HUES48 (cell line): ENCODE measurements around the gene IKBKE.

Source experiments
- H3K27ac ChIP-seq: one replicate; pipeline ENCODE4 v1.7.0; 2013; ENCODE audit warnings: low read depth, low read length, inconsistent platforms
- H3K27me3 ChIP-seq: 2 replicates; pipeline ENCODE4 v1.6.1; 2013; ENCODE audit warnings: mild to moderate bottlenecking, low read length; ENCODE audit not compliant: control insufficient read depth, insufficient read depth
- H3K36me3 ChIP-seq: 2 replicates; pipeline ENCODE4 v1.6.1; 2013; ENCODE audit warnings: low read length; ENCODE audit not compliant: control insufficient read depth, insufficient read depth
- H3K4me1 ChIP-seq: 2 replicates; pipeline ENCODE4 v1.6.1; 2013; ENCODE audit warnings: mild to moderate bottlenecking, low read length; ENCODE audit not compliant: control insufficient read depth, insufficient read depth
- H3K4me3 ChIP-seq: 2 replicates; pipeline ENCODE4 v1.5.1; 2013; ENCODE audit warnings: mild to moderate bottlenecking, low read depth, low read length
- H3K9ac ChIP-seq: 2 replicates; pipeline ENCODE4 v1.6.1; 2013; ENCODE audit warnings: mild to moderate bottlenecking, low read depth, low read length, moderate library complexity
- H3K9me3 ChIP-seq: 2 replicates; pipeline ENCODE4 v1.6.1; 2013; ENCODE audit warnings: low read length; ENCODE audit not compliant: control insufficient read depth, insufficient read depth

The IKBKE gene

DNA sequence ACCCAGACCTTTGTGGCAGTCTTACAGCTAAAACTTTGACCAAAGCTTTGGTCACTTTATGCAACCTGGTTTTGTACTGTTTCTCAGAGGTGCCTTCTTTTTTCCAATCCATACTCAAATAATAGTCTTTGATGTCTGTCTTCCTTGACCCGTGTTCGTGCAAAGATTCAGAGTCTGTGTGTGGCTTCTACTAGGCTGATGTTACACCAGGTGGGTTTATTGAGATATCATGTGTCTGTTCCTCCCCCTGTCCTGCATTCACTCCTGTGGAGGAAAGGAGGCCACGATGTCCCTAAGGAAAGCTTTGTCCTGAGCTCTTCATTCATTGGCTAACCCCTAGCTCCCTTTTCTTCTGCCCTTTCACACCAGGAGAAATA is 15.0 kb upstream of the IKBKE start:
- Histone ChIP-seq H3K4me3 (no peak overlapping the region), H3K36me3 (peaks cover 45% of the 10 kb centered on the region), H3K4me1 (peaks cover 8% of the 10 kb centered on the region; the same call in 1 of the 2 replicates), H3K9ac (no peak overlapping the region), H3K27me3 (no peaks in the 10 kb centered on the region), H3K27ac (no peak overlapping the region), H3K9me3 (no peaks in the 10 kb centered on the region)

DNA sequence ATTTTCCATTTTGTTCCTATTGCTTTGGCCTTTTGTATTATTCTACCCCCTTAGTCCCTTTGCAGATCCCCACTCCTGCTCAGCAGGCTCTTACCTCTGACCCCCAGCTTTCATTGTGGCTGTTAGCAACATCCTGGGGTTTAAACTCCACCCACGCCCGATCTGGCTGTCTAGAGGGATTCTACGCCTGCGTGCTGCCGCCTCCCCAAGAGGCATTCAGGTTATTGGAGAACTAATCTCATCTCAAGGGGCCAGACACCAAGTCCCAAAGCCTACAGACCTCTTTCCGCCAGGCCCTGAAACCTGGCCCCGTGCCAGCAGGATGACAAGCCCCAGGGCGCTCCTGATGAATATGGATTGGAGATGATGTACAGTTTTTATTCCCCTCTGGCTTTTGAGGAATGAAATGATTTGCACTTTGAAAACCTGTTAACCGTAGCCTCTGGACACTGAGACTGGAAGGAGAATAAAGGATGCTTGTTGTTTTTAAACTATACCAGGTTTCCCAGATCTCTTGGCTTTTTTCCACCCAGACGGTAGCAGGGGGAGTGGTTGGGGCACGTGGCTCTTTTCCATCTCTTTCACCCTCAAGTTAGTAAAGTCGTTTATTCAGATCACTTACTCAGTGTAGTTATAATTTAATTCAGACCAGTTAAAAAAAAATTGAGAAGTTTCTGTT is 14.5 kb upstream of the IKBKE start:
- Histone ChIP-seq H3K27me3 (no peaks in the 10 kb centered on the region), H3K4me1 (peaks cover 8% of the 10 kb centered on the region; the same call in 1 of the 2 replicates), H3K4me3 (no peak overlapping the region), H3K36me3 (peaks cover 40% of the 10 kb centered on the region), H3K27ac (no peak overlapping the region), H3K9ac (no peak overlapping the region), H3K9me3 (no peaks in the 10 kb centered on the region)

DNA sequence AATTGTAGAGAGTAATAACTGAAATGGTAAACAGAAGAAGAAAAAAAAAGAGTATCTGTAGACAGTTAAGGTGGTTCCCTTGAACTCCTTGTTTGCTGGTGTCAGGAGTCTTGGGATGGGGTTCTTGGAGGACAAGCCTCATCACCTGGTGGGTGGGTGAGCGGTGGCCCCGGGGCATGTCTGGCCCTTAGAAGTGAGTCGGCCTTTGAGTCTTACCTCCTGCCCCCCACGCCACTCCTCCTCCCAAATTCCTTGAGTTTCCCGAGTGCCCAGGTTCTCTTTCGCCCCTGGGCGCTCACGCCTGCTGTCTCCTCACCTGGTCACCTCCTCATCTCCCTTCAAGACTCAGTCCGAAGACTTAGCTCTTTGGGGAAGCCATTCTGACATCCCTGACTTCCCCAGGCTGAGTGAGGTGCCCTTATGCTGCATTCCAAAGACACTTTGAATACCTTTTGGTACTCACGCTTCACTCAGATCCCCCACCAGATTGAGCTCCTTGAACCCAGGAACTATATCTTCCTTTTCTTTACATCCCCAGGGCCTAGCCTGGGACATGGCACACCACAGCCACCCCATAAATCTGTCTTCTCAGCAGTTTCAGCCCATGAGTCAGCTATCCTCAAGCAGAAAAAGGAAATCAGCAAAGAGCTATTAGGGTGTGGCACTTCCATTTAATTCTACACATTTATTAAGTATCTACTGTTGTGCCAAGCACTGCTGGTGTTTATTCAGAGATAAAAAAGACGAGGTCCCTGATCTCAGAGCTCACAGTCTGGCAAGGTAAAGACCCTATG is 13.5 kb upstream of the IKBKE start:
- Histone ChIP-seq H3K27ac (no peak overlapping the region), H3K9me3 (no peaks in the 10 kb centered on the region), H3K36me3 (peaks cover 31% of the 10 kb centered on the region), H3K4me3 (no peak overlapping the region), H3K4me1 (peaks cover 8% of the 10 kb centered on the region; the same call in 1 of the 2 replicates), H3K9ac (no peak overlapping the region), H3K27me3 (no peaks in the 10 kb centered on the region)

DNA sequence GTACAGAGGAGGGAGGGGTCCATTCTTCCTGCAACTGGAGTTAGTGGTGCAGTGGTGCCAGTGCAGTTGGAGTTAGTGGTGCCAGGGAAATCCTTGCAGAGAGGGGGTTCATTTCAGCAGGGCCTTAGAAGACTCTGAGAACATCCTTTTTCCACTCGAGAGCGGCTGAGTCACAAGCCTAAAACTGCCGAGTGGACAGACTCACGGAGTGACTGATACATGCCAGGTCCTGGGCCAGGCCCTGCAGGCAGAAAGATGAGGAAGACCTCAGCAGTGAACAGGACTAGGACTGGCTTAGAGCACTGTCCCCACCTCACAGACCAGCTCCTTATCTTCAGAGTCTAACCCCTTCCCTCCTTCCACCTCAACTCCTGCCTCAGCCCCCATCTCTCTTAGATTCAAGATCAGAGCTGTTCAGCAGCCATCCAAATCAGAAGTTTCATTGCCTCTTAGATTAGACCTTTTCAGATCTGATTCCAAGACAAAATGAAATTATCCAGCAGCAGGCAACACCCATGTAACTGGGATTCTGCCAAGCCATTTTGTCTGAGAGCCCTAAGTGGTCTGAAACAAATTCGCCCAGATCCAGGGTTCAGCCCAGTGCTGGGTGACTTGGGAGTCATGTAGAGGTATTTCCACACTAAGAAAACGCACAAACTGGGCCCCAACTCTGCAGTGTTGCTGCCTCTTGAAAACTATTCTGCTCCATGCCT is 12.7 kb upstream of the IKBKE start:
- Histone ChIP-seq H3K27ac (no peak overlapping the region), H3K36me3 (peaks cover 25% of the 10 kb centered on the region), H3K27me3 (no peaks in the 10 kb centered on the region), H3K9me3 (no peaks in the 10 kb centered on the region), H3K4me1 (peaks cover 8% of the 10 kb centered on the region; the same call in 1 of the 2 replicates), H3K9ac (no peak overlapping the region), H3K4me3 (no peak overlapping the region)

DNA sequence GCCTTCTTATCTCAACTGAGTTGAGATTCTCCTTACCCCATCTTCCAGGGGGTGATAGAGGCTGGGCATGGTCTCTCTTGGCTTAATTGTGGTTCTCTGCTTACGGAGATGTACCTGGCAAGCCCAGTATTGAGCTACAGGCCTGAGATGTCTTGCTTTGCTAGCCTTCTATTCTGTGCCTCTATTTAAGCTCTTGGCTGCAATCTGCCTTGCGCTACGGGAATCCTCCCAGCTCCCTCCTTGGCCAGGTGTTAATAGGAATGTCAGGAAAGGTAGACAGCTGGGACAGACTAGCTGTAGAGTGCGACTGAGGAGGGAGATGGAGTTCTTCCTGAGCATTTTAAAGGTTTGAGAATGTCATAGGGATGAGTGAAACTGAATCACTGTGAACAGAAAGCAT is 10.6 kb upstream of the IKBKE start:
- H3K27me3 ChIP-seq: no peaks in the 10 kb centered on the region
- H3K36me3 ChIP-seq: peaks cover 27% of the 10 kb centered on the region
- no peak overlapping the region for H3K4me3 ChIP-seq
- H3K4me1 ChIP-seq: peaks cover 6% of the 10 kb centered on the region; the same call in 1 of the 2 replicates
- no peak overlapping the region for H3K9ac ChIP-seq
- H3K27ac ChIP-seq: no peak overlapping the region
- no peaks in the 10 kb centered on the region for H3K9me3 ChIP-seq

DNA sequence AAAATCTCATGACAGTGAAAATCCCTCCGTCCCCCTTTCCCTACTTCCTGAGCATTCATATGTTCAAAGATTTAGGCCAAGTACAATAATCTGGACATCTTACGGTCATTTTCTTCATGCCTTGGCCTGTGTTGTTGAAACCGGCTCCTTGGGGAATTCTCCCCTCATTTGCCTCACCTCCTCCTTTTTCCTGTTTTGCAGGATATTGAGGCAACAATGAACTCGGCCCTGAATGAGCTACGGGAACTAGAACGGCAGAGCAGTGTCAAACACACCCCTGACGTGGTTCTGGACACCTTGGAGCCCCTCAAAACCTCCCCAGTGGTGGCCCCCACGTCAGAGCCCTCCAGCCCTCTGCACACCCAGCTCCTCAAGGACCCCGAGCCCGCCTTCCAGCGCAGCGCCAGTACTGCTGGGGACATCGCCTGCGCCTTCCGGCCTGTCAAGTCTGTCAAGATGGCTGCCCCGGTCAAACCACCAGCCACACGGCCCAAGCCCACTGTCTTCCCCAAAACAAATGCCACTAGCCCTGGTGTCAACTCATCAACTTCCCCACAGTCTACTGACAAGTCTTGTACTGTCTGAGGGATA is 9.3 kb upstream of the IKBKE start:
- Histone ChIP-seq H3K4me1 (no peaks in the 10 kb centered on the region), H3K36me3 (peaks cover 19% of the 10 kb centered on the region), H3K4me3 (no peak overlapping the region), H3K9me3 (no peaks in the 10 kb centered on the region), H3K27ac (no peak overlapping the region), H3K27me3 (no peaks in the 10 kb centered on the region), H3K9ac (no peak overlapping the region)

DNA sequence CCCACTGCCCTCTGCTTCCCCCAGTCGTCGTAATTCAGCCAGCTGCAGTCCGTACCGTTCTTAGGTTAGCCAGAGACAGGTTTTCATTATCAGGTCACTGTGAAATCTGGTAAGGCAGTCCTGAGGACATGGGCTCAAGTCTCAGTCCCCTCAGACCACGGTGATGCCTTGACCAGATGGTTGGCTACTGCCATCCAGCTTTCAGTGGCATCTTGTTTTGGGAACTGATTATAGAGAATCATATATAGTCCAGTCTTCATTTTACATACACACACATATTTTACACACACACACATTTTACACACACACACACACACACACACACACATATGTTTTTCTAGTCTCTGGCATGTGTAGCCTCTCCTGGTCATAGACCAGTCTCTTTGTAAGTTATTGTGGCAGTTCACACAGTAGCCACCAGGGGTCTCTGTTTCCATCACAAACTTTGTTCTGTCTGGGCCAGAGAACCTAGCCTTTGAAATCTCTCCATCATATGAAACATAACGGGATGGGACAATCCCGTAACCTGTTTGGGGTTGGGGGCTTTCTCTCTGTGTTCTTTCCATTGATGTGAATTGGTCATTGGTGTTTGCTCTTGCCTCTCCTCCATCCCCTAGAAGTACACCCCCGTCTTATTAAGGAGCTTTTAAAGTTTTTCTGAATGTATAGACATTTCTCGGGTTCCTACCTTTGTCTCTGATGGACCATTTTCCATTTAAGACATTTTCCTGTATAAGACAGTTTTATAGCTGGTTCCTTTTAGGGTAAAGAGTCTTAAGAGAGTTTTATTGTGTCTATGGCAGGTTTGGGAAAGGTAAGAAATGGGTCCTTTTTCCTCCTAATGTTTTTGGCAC is 8.4 kb upstream of the IKBKE start:
- Histone ChIP-seq H3K27me3 (no peaks in the 10 kb centered on the region), H3K36me3 (peaks cover 19% of the 10 kb centered on the region), H3K9me3 (no peaks in the 10 kb centered on the region), H3K27ac (no peak overlapping the region), H3K4me1 (no peaks in the 10 kb centered on the region), H3K4me3 (no peak overlapping the region), H3K9ac (no peak overlapping the region)

DNA sequence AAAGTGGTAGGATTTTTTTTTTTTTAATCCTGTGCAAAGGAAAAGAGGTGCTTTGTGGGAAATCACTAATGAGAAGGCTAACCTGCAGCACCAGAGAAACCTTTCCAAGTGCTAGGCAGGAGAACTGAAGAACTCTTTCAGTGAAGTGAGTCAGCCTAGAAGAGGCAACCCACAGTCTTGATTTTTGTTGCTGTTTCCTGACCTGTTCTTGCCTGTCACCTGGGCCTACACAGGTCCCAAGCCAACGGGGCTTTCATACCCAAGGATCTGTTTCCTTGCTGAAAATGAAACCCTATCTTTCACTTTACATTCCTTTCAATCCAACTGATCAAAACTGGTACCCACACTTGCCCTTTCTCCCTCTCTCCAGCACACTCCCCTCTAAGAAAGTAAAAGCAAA is 7.1 kb upstream of the IKBKE start:
- Histone ChIP-seq H3K9me3 (no peaks in the 10 kb centered on the region), H3K36me3 (peaks cover 18% of the 10 kb centered on the region), H3K9ac (no peak overlapping the region), H3K27ac (no peak overlapping the region), H3K27me3 (no peaks in the 10 kb centered on the region), H3K4me3 (no peak overlapping the region), H3K4me1 (peaks cover 4% of the 10 kb centered on the region)

DNA sequence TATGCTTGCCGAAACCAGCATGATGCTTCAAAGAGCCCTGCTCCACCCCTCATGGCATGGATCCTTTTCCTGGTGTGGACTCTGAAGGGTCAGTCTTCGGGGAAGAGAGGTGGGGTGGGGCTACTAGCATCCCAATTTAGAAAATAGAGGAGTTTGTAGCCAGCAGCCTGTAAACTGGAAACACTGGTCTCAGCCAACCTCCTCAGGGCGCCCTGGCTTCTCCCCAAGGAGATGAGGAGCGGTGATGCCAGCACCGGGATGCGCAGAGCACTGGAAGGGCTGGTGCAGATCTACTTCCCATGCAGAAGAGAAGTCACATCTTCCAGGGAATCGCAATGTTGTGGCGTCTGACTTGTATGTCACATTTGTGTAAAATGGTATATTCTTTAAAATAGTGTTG is 6.4 kb upstream of the IKBKE start:
- no peak overlapping the region for H3K9ac ChIP-seq
- no peak overlapping the region for H3K27ac ChIP-seq
- no peaks in the 10 kb centered on the region for H3K27me3 ChIP-seq
- no peaks in the 10 kb centered on the region for H3K9me3 ChIP-seq
- peaks cover 4% of the 10 kb centered on the region for H3K4me1 ChIP-seq
- H3K4me3 ChIP-seq: no peak overlapping the region
- peaks cover 11% of the 10 kb centered on the region for H3K36me3 ChIP-seq

DNA sequence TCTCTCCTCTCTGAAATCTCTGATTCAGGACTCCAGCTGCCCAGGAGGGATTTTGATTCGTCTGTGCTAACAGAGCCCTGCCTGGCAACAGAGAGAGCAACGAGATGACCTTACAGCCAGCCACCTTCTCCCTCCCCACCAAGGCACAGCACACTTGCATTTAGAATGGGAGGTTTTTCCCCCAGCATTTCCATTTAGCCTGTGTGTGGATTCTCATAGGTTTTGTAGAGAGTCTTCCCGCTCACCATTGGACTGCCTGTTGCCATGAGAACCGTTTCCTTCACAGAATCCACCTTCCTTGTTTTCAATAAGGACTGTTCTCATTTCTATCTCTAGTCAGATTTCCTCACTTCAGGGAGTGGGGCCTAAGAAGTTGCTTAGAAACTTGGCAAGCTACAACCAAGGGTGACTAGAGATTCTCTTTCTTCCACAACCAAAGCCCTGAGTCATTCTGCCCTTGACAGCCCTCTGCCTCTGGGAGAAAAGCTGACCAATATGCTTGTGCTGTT is 5.8 kb upstream of the IKBKE start:
- Histone ChIP-seq H3K4me3 (no peak overlapping the region), H3K36me3 (peaks cover 6% of the 10 kb centered on the region; the same call in 1 of the 2 replicates), H3K27ac (no peak overlapping the region), H3K9ac (no peak overlapping the region), H3K27me3 (no peaks in the 10 kb centered on the region), H3K4me1 (peaks cover 7% of the 10 kb centered on the region), H3K9me3 (no peaks in the 10 kb centered on the region)
